A673 (cell line): ENCODE results near the gene KIRREL3.

Experiments used
- EZH2 ChIP-seq: fragments of 200-600 bp; sonication (generic); IDR thresholded peaks from 2 replicates; pipeline ENCODE4 v1.6.1; 2017; ENCODE audit warnings: borderline replicate concordance, low read depth, mild to moderate bottlenecking, mixed read lengths, antibody characterized with exemption, low read length; ENCODE audit not compliant: poor library complexity, severe bottlenecking
- TF ChIP-seq, protein P1 (sequence below): fragments of 300-800, 200-600 bp; sonication (generic); conservative IDR thresholded peaks from 2 replicates; pipeline ENCODE4 v1.5.1; 2017; ENCODE audit warnings: low read depth, mild to moderate bottlenecking, antibody characterized with exemption, low read length, moderate library complexity, mixed read lengths

DNA sequence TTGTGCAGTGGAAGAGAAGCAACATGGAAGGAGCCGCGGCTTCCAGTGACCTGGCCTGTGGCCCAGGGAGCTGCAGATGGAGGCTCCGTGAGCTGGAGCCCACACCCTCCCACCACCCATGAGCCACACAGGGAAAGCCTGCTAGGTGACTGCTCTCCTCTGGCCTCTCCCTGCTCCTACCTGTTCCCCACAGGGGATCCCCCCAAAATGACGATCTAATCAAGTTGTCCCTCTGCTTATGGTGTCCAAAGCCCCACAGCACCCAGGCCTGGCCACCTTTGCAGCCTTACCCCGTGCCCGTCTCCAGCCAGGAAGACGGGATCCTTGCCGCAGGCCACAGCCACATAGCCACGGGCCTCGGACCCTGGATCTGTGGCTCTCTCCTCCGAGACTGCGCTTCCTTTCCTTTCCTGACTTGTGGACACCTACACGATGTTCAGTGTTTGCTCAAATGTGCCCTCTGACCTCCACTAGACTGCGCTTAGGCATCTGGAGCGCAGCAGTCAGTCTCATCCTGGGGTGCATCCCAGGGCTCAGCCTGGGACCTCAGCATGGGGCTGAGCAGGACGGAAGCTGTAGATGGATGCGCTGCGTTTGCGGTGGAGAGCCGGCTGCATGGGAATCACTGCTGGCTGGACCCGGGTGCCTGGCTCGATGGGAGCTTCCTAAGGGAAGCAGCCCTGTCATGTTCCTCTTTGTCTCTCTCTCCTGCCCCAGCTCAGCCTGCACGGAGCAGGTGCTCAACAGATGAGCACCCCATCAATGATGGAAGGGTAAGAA lies 511.8 kb downstream of the KIRREL3 start:
- TF ChIP-seq, protein P1, sequence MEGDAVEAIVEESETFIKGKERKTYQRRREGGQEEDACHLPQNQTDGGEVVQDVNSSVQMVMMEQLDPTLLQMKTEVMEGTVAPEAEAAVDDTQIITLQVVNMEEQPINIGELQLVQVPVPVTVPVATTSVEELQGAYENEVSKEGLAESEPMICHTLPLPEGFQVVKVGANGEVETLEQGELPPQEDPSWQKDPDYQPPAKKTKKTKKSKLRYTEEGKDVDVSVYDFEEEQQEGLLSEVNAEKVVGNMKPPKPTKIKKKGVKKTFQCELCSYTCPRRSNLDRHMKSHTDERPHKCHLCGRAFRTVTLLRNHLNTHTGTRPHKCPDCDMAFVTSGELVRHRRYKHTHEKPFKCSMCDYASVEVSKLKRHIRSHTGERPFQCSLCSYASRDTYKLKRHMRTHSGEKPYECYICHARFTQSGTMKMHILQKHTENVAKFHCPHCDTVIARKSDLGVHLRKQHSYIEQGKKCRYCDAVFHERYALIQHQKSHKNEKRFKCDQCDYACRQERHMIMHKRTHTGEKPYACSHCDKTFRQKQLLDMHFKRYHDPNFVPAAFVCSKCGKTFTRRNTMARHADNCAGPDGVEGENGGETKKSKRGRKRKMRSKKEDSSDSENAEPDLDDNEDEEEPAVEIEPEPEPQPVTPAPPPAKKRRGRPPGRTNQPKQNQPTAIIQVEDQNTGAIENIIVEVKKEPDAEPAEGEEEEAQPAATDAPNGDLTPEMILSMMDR = no peak
- TF ChIP-seq EZH2 = no peak
